ENCODE data around the gene TLE2. TPM values are rescaled to one million over a fixed set of nuclear protein-coding genes. Genes with fewer than 3 reads are reported as not detected.
A peak's percentile ranks its signal among the peaks of the same experiment; 100 is the strongest.
"Not testable (repeated sequence)": the region's sequence is repeated elsewhere in the genome, so short reads cannot be mapped to it uniquely, and the experiment has no call there.

Gene TLE2
- total RNA-seq, 1 experiment from 2014 or later: 13.7 TPM

- no peak overlapping the region for H3K4me2 ChIP-seq
These were observed 10.6 kb upstream of the TLE2 start for GRCh38 chr19:3039641-3040077.

GRCh38 chr19:3039125-3039524 is 10.0 kb upstream of the TLE2 start:
- Histone ChIP-seq H3K9me2 (ENCODE audit: insufficient read depth) (no peaks in the 10 kb centered on the region), H3K36me3 (ENCODE audit: low read depth) (no peaks in the 10 kb centered on the region), H3F3A (ENCODE audit: insufficient read depth, low read depth) (peaks cover 15% of the 10 kb centered on the region), H3K9me3 (ENCODE audit: insufficient read depth, low read depth) (no peaks in the 10 kb centered on the region), H2AFZ (no peak overlapping the region), H3K27ac (no peak overlapping the region), H4K20me1 (ENCODE audit: insufficient read depth) (no peaks in the 10 kb centered on the region), H3K27me3 (ENCODE audit: insufficient read depth, low read depth) (no peaks in the 10 kb centered on the region), H3K4me1 (replicated peaks; ENCODE audit: insufficient read depth) (peaks cover 8% of the 10 kb centered on the region; the same call in 1 of the 2 replicates), H3K79me2 (ENCODE audit: low read depth) (no peaks in the 10 kb centered on the region), H3K4me2 (no peak overlapping the region), H3K4me3 (no peak overlapping the region)
- ChIA-PET POLR2A (ENCODE audit: unreplicated experiment) (no interaction called here), CTCF (no interaction called here)
- intact Hi-C loops (cut with micrococcal nuclease; ENCODE audit: unreplicated experiment): loop anchor here (5.0 kb wide), 2 partner anchors 62 to 87 kb away; partner anchors contain the start of gene TLE6
- TF ChIP-seq EZH2 (IDR thresholded peaks at IDR 0.05; ENCODE audit: low read depth) (no peak), CTCF (conservative IDR thresholded peaks at IDR 0.05) (no peak)
- DNase-seq: no peak
- BruUV-seq (replicated peaks): no TSS peak

More at GRCh38 chr19:3039641-3040077, 10.6 kb upstream of the TLE2 start:
- POLR2A ChIA-PET (ENCODE audit: unreplicated experiment): no interaction called here
- peaks cover 2% of the 10 kb centered on the region; the same call in 1 of the 2 replicates for H3K4me1 ChIP-seq (replicated peaks; ENCODE audit: insufficient read depth)
- H3K9me2 ChIP-seq (ENCODE audit: insufficient read depth): no peaks in the 10 kb centered on the region
- H3K36me3 ChIP-seq (ENCODE audit: low read depth): no peaks in the 10 kb centered on the region
- H3K79me2 ChIP-seq (ENCODE audit: low read depth): no peaks in the 10 kb centered on the region
- H3F3A ChIP-seq (ENCODE audit: insufficient read depth, low read depth): peaks cover 13% of the 10 kb centered on the region
- no peaks in the 10 kb centered on the region for H3K27me3 ChIP-seq (ENCODE audit: insufficient read depth, low read depth)
- no peak overlapping the region for H3K4me3 ChIP-seq
- BruUV-seq (replicated peaks): no TSS peak
- no peak overlapping the region for H2AFZ ChIP-seq
- DNase-seq: no peak
- no peaks in the 10 kb centered on the region for H4K20me1 ChIP-seq (ENCODE audit: insufficient read depth)
- intact Hi-C loops (cut with micrococcal nuclease; ENCODE audit: unreplicated experiment): loop anchor here (5.0 kb wide), 2 partner anchors 62 to 87 kb away; partner anchors contain the start of gene TLE6
- no peak overlapping the region for H3K27ac ChIP-seq
- no peak for TF ChIP-seq EZH2 (IDR thresholded peaks at IDR 0.05; ENCODE audit: low read depth)
- no peak for TF ChIP-seq CTCF (conservative IDR thresholded peaks at IDR 0.05)
- CTCF ChIA-PET: no interaction called here
- H3K9me3 ChIP-seq (ENCODE audit: insufficient read depth, low read depth): no peaks in the 10 kb centered on the region

GRCh38 chr19:3038214-3038613 is 9.1 kb upstream of the TLE2 start:
- Histone ChIP-seq H3F3A (ENCODE audit: insufficient read depth, low read depth) (peaks cover 15% of the 10 kb centered on the region), H2AFZ (no peak overlapping the region), H3K9me2 (ENCODE audit: insufficient read depth) (no peaks in the 10 kb centered on the region), H3K4me1 (replicated peaks; ENCODE audit: insufficient read depth) (peaks cover 8% of the 10 kb centered on the region; the same call in 1 of the 2 replicates), H4K20me1 (ENCODE audit: insufficient read depth) (no peaks in the 10 kb centered on the region), H3K4me3 (no peak overlapping the region), H3K27me3 (ENCODE audit: insufficient read depth, low read depth) (no peaks in the 10 kb centered on the region), H3K9me3 (ENCODE audit: insufficient read depth, low read depth) (no peaks in the 10 kb centered on the region), H3K36me3 (ENCODE audit: low read depth) (no peaks in the 10 kb centered on the region), H3K4me2 (no peak overlapping the region), H3K27ac (no peak overlapping the region), H3K79me2 (ENCODE audit: low read depth) (no peaks in the 10 kb centered on the region)
- intact Hi-C loops (cut with micrococcal nuclease; ENCODE audit: unreplicated experiment): loop anchor here (5.0 kb wide), 2 partner anchors 61 to 86 kb away; partner anchors contain the start of gene TLE6
- BruUV-seq (replicated peaks): no TSS peak
- POLR2A ChIA-PET (ENCODE audit: unreplicated experiment): no interaction called here
- no peak for DNase-seq
- CTCF ChIA-PET: no interaction called here
- no peak for TF ChIP-seq CTCF (conservative IDR thresholded peaks at IDR 0.05)

GRCh38 chr19:3036977-3037544 is 8.0 kb upstream of the TLE2 start:
- BruUV-seq (replicated peaks); H3K79me2 ChIP-seq (ENCODE audit: low read depth); H2AFZ ChIP-seq; H3K9me2 ChIP-seq (ENCODE audit: insufficient read depth); H4K20me1 ChIP-seq (ENCODE audit: insufficient read depth); H3K27me3 ChIP-seq (ENCODE audit: insufficient read depth, low read depth); H3K4me1 ChIP-seq (replicated peaks; ENCODE audit: insufficient read depth); H3K9me3 ChIP-seq (ENCODE audit: insufficient read depth, low read depth); H3K36me3 ChIP-seq (ENCODE audit: low read depth); DNase-seq: not testable (repeated sequence)
- intact Hi-C loops (cut with micrococcal nuclease; ENCODE audit: unreplicated experiment): loop anchor here (5.0 kb wide), 2 partner anchors 60 to 85 kb away; partner anchors contain the start of gene TLE6
- Histone ChIP-seq H3F3A (ENCODE audit: insufficient read depth, low read depth) (peaks cover 15% of the 10 kb centered on the region), H3K27ac (peak overlapping the region; percentile 43; the same call in 1 of the 2 replicates), H3K4me3 (peak overlapping the region; percentile 72; the same call in 1 of the 2 replicates), H3K4me2 (peak overlapping the region; percentile 86; the same call in 1 of the 2 replicates)
- ChIA-PET POLR2A (ENCODE audit: unreplicated experiment) (interaction anchor here (0.6 kb wide), 1 partner anchor 100 kb away, joined by 4 read pairs; no protein-coding TSS in a partner anchor), CTCF (interaction anchor here (0.5 to 0.6 kb wide), 2 partner anchors 87 to 728 kb away, joined by 3 to 9 read pairs; no protein-coding TSS in a partner anchor)

Data from PC-9 (cell line).